ENCODE measurements around the gene RSBN1L. TPM values are rescaled to one million over a fixed set of nuclear protein-coding genes. Genes with fewer than 3 reads are reported as not detected.

Gene RSBN1L
- total RNA-seq, 1 experiment from 2014 or later, result 18.0 TPM

- CTCF ChIA-PET, result no interaction called here
- Histone ChIP-seq H3K9me3 (ENCODE audit: control insufficient read depth, insufficient read depth, low read depth, low read length) (no peaks in the 10 kb centered on the region), H3K27ac (ENCODE audit: low read length) (no peak overlapping the region), H3K36me3 (ENCODE audit: control insufficient read depth, insufficient read depth, low read length) (no peaks in the 10 kb centered on the region), H3K4me1 (ENCODE audit: control insufficient read depth, insufficient read depth, low read length) (no peaks in the 10 kb centered on the region), H3K4me3 (ENCODE audit: low read depth in 2 of 2, low read length in 2 of 2) (no peak overlapping the region), H3K27me3 (ENCODE audit: control insufficient read depth, insufficient read depth, low read length) (no peaks in the 10 kb centered on the region)
- in situ Hi-C loops (cut with HindIII; ENCODE audit: low pct_unique_long_range_greater_than_20kb, low sequenced_read_pairs), result no loop called here
- DNase-seq (ENCODE audit: low read depth, low spot score), result no peak
- intact Hi-C loops (cut with micrococcal nuclease; ENCODE audit: unreplicated experiment), result no loop called here
- TF ChIP-seq TCF7L2 (IDR thresholded peaks at IDR 0.05; ENCODE audit: low read depth, low read length), result no peak
- TF ChIP-seq POLR2AphosphoS5 (IDR thresholded peaks at IDR 0.05; ENCODE audit: low read depth, low read length), result no peak
- TF ChIP-seq CTCF (IDR thresholded peaks at IDR 0.05), result no peak
- no peak for TF ChIP-seq REST (IDR thresholded peaks at IDR 0.05; ENCODE audit: insufficient read depth in 1 of 2, low read depth in 2 of 2, low read length in 1 of 2)
- no peak for TF ChIP-seq SIN3A (IDR thresholded peaks at IDR 0.05; ENCODE audit: borderline replicate concordance, insufficient read depth, low read depth, low read length)
- POLR2A ChIA-PET, result no interaction called here
- no peak for ATAC-seq
- no TSS peak for BruUV-seq (replicated peaks)
These were observed 55.8 kb downstream of the RSBN1L start for GRCh38 chr7:77752016-77752415.

GRCh38 chr7:77753173-77753572, 56.9 kb downstream of the RSBN1L start:
- Histone ChIP-seq H3K4me1 (ENCODE audit: control insufficient read depth, insufficient read depth, low read length) (no peaks in the 10 kb centered on the region), H3K4me3 (ENCODE audit: low read depth in 2 of 2, low read length in 2 of 2) (no peak overlapping the region), H3K36me3 (ENCODE audit: control insufficient read depth, insufficient read depth, low read length) (no peaks in the 10 kb centered on the region), H3K27me3 (ENCODE audit: control insufficient read depth, insufficient read depth, low read length) (no peaks in the 10 kb centered on the region), H3K27ac (ENCODE audit: low read length) (no peak overlapping the region), H3K9me3 (ENCODE audit: control insufficient read depth, insufficient read depth, low read depth, low read length) (no peaks in the 10 kb centered on the region)
- DNase-seq (ENCODE audit: low read depth, low spot score), result no peak
- CTCF ChIA-PET, result no interaction called here
- BruUV-seq (replicated peaks), result no TSS peak
- intact Hi-C loops (cut with micrococcal nuclease; ENCODE audit: unreplicated experiment), result no loop called here
- POLR2A ChIA-PET, result no interaction called here
- TF ChIP-seq SIN3A (IDR thresholded peaks at IDR 0.05; ENCODE audit: borderline replicate concordance, insufficient read depth, low read depth, low read length) (no peak), POLR2AphosphoS5 (IDR thresholded peaks at IDR 0.05; ENCODE audit: low read depth, low read length) (no peak), TCF7L2 (IDR thresholded peaks at IDR 0.05; ENCODE audit: low read depth, low read length) (no peak), REST (IDR thresholded peaks at IDR 0.05; ENCODE audit: insufficient read depth in 1 of 2, low read depth in 2 of 2, low read length in 1 of 2) (no peak), CTCF (IDR thresholded peaks at IDR 0.05) (no peak)
- no peak for ATAC-seq
- in situ Hi-C loops (cut with HindIII; ENCODE audit: low pct_unique_long_range_greater_than_20kb, low sequenced_read_pairs), result no loop called here

Data from Panc1 (cell line).